SHP77 treated with DMSO at 0.1 percent for 48 hours (cell line): ENCODE data around the gene NDST4.

Source experiments
- DNase-seq: peaks from one replicate; lab custom pipeline; 2025; lab: John Stamatoyannopoulos, UW

The NDST4 gene

GRCh38 chr4:115113506-115114106 lies at the start of gene NDST4:
TSS of gene NDST4 (minus strand) at chr4:115113620. CDS start at chr4:115077036, 36,584 bp downstream.
- DNase-seq = peak; percentile 93

GRCh38 chr4:115159141-115159540 lies 45.7 kb upstream of the NDST4 start:
- no peak for DNase-seq

GRCh38 chr4:115158296-115158695 lies 44.9 kb upstream of the NDST4 start:
- no peak for DNase-seq

DNA sequence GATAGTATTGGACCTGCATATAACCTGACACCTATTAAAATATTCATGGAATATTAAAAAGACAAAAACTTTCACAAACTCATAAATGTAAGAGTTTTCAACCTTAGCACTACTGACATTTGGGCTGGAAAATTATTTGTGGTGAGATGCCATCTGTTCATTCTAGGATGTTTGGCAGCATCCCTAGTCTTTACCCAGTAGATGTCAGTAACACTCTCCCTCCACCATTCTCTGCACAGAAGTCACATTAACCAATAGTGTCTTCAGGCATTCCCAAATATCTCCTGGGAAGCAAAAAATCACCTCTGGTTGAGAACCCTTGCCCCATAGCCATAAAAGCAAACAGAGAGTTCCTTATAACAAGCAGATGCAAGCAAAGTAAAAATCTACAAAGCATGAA lies 41.4 kb upstream of the NDST4 start:
- DNase-seq = no peak

GRCh38 chr4:115152965-115153364 lies 39.5 kb upstream of the NDST4 start:
- no peak for DNase-seq

DNA sequence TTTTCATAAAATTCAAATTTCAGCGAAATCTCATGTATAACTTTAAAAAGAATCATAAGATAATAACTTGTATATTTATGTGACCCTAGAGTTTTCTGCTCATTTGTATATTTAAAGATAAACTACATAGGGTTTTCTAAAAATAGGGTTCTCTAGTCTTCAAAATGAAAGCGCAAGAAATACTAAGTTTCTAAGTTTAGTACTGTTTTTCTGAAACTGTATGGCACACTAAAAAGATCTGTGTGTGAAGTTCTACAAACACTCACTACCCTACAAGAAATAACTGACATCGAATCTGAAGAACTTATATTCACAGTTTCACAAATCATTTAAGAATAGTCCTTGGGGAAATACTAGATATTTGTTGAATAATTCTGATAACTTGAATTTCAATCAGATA lies 38.7 kb upstream of the NDST4 start:
- DNase-seq = no peak

GRCh38 chr4:115149106-115149505 lies 35.7 kb upstream of the NDST4 start:
- DNase-seq = no peak

GRCh38 chr4:115145393-115146160 lies 32.2 kb upstream of the NDST4 start:
- DNase-seq = peak; percentile 87

DNA sequence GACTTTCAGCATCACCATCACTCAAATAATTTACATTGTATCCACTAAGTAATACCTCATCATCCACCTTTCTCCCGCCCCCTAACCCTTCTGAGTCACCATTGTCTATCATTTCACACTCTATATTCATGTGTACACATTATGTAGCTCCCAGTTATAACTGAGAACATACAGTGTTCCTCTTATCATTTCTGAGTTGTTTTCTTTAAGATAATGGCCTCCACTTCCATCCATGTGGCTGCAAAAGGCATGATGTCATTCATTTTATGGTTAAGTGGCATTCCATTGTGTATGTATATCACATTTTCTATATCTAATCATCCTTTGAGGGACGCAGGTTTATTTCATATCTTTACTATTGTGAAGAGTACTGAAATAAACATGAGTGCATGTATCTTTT lies 14.6 kb upstream of the NDST4 start:
- no peak for DNase-seq

DNA sequence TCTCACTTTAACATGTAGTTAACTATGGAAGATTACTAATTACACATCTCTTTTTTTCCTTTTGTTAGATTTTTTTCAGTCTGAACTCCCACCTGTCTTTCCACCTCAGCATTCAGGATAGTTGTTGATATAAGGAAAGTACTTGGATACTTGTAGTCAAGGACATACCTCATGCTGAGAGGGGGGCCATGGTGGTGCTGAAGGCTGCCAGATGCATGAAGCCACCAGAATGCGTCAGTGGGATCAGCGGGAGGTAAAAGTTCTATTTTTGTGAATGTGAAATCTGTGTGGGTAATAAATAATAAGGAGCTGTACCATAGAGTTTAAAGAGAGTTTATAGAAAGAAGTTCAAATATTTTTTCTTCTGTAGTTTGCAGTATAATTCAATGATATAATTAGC lies 13.1 kb upstream of the NDST4 start:
- DNase-seq = peak; percentile 74

- DNase-seq = peak; percentile 25
Measured at GRCh38 chr4:115121351-115122043, 8.1 kb upstream of the NDST4 start.

GRCh38 chr4:115119804-115120352 lies 6.5 kb upstream of the NDST4 start:
- DNase-seq = peak; percentile 56

- no peak for DNase-seq
Measured at GRCh38 chr4:115117651-115118050, 4.2 kb upstream of the NDST4 start.

DNA sequence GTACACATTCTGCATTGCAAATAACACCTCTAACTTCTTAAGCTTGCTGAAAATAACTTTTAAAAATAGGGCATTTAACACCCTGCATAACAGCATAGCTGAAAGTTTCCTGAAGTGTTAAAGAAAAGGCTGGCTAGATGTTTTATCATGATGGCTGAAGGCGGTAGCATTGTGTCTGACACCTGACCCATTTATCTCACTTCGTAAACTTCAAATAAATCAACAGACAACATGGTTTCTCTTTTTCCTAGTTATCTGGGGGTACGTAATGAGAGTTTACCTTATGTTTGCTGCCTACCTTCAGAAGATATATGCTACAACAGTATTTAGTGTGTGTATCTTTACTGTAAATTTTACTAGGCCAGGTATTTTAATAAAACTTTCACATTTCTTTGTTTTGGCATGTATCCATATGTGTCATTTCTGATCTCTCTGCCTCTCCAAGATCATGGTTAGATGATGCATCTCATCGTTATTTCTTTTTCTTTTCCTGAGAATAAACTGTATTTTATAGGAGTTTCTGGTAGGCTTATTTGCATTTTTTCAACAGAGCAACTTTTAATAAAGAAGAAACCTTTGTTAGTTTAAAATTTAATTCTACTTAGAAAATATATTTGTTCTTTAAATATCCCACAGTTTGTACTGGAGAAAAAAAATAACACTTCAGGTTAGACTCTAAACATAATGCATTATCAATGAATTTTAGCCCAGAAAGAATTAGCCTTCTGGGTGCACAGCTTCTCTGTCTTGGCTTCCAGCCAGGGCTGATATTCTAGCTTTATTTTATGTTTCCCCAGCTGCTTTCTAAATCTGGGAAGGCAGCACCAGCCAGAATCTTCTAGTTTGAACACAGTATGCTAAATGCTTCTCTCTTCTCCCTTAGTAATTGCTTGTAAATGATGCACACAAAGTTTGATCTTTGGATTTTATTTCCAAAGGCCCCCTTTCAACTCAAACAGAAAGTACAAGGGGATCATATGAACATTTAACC lies 2.9 kb downstream of the NDST4 start:
- peak; percentile 81 for DNase-seq

GRCh38 chr4:115108850-115109249 lies 4.6 kb downstream of the NDST4 start:
- no peak for DNase-seq

GRCh38 chr4:115107411-115107810 lies 6.0 kb downstream of the NDST4 start:
- DNase-seq = no peak

- DNase-seq = no peak
Measured at GRCh38 chr4:115101675-115102074, 11.7 kb downstream of the NDST4 start.

- peak; percentile 37 for DNase-seq
Measured at GRCh38 chr4:115090483-115091075, 22.8 kb downstream of the NDST4 start.

DNA sequence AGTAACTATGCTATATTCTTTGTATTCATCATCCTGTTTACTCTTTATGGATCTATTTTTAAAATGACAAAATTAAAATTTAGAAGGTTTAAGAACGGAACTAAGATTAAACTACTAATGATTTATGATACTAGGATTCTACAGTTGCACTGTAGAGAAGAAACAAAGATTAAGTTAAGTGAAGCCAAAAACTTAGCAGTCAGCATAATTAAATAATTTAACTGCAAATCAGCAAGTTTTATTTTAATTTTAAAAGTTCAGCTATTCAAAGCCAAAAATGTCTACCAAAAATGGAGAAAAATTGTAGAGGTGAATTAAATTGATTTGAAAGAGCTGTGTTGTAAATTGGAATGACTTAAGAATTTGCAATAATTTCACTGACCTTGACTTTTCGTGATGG lies 30.8 kb downstream of the NDST4 start:
- DNase-seq = no peak

DNA sequence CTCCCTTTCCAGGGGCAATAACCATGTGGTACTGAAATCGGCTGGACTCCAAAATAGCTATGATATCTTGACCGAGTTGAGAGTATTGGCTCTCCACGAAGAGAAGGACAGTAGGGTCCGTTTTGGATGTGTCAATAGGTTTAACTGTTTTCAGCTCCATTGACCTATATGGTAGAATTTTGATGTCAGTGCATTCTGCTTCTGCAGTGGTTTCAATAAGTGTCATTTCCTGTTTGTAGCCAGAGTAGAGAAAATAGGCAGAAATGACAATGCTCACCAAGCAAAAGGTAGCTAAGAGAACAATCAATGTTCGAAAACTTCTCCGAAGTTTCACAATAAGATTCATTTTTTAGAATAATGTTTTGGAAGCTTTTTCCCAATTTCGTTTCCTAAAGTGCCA lies 36.7 kb downstream of the NDST4 start:
- no peak for DNase-seq

DNA sequence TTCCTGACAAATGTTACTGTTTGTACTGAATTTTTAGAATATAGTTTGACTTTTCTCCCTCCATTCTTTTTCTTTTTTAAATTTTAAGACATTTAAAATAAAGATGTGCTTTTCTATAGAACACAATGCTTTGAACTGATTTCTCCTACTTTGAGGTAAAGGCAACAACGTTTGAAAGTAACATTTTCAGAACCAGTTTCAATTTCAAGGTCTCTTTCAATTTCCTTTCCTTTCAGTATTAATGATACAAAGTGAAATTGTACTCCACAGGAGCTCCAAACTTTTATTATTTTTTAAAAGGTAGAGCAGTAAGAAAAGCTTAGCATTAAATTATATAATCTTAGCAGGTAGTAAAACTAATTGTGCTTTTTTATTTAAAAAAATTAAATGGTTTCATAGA lies 54.9 kb downstream of the NDST4 start:
- no peak for DNase-seq
